Erythroblast (primary cell): ENCODE data around the gene DHPS.
"Not testable (repeated sequence)": the region's sequence is repeated elsewhere in the genome, so short reads cannot be mapped to it uniquely, and the experiment has no call there.

Source experiments
- DNase-seq, 2 experiments: peaks; one replicate each; lab custom pipeline; 2025; lab: John Stamatoyannopoulos, UW
- GATA1 ChIP-seq: IDR thresholded peaks from 2 replicates; pipeline ENCODE4 v1.6.1; 2011; ENCODE audit warnings: low read depth, mild to moderate bottlenecking, control low read depth, low read length, moderate library complexity
- POLR2A ChIP-seq: IDR thresholded peaks from 2 replicates; pipeline ENCODE4 v1.6.1; 2011; ENCODE audit warnings: mild to moderate bottlenecking, low read length

DHPS gene

GRCh38 chr19:12695997-12696365, 14.3 kb upstream of the DHPS start:
- TF ChIP-seq GATA1 (no peak), POLR2A (no peak)
- DNase-seq: no peak

GRCh38 chr19:12695514-12695913, 13.8 kb upstream of the DHPS start:
- DNase-seq: no peak
- TF ChIP-seq GATA1 (no peak), POLR2A (no peak)

GRCh38 chr19:12695096-12695495, 13.4 kb upstream of the DHPS start:
- no peak for DNase-seq
- no peak for TF ChIP-seq GATA1
- TF ChIP-seq POLR2A: no peak

- no peak for TF ChIP-seq POLR2A
- no peak for TF ChIP-seq GATA1
- no peak for DNase-seq
Measured at GRCh38 chr19:12694641-12695040, 13.0 kb upstream of the DHPS start.

GRCh38 chr19:12692960-12693359, 11.3 kb upstream of the DHPS start:
- no peak for DNase-seq
- TF ChIP-seq POLR2A: no peak
- TF ChIP-seq GATA1: no peak

GRCh38 chr19:12689581-12690216, 8.0 kb upstream of the DHPS start:
- no peak for DNase-seq
- TF ChIP-seq GATA1: no peak
- TF ChIP-seq POLR2A: no peak

GRCh38 chr19:12689012-12689411, 7.3 kb upstream of the DHPS start:
- no peak for TF ChIP-seq POLR2A
- TF ChIP-seq GATA1: no peak
- DNase-seq: no peak

- no peak for DNase-seq
- TF ChIP-seq POLR2A: no peak
- no peak for TF ChIP-seq GATA1
Measured at GRCh38 chr19:12687496-12688196, 6.0 kb upstream of the DHPS start, which contains the start of gene GNG14. TSS of gene GNG14 (plus strand) at chr19:12687998. CDS start at chr19:12688049, 51 bp downstream.

- DNase-seq: no peak
- TF ChIP-seq GATA1: no peak
- no peak for TF ChIP-seq POLR2A
Measured at GRCh38 chr19:12685831-12686230, 4.2 kb upstream of the DHPS start.

- DNase-seq: no peak
- TF ChIP-seq GATA1: no peak
- no peak for TF ChIP-seq POLR2A
Measured at GRCh38 chr19:12680034-12680433, 1.6 kb downstream of the DHPS start.

GRCh38 chr19:12678039-12678438, 3.6 kb downstream of the DHPS start:
- not testable (repeated sequence) for DNase-seq

- no peak for TF ChIP-seq POLR2A
- no peak for DNase-seq
Measured at GRCh38 chr19:12676928-12677327, 4.8 kb downstream of the DHPS start.

GRCh38 chr19:12676384-12676792, 5.3 kb downstream of the DHPS start:
- TF ChIP-seq POLR2A: peak; percentile 26
- TF ChIP-seq GATA1: no peak
- DNase-seq: peak; percentile 81 to 90

GRCh38 chr19:12675940-12676339, 5.7 kb downstream of the DHPS start:
- no peak for DNase-seq

GRCh38 chr19:12675399-12675798, 6.3 kb downstream of the DHPS start:
- no peak for DNase-seq
- no peak for TF ChIP-seq GATA1
- no peak for TF ChIP-seq POLR2A

More at GRCh38 chr19:12675940-12676339, 5.7 kb downstream of the DHPS start:
- TF ChIP-seq POLR2A (no peak), GATA1 (no peak)
